Loucy (cell line): ENCODE results near the gene GAS7.

Experiments
- CTCF ChIP-seq: fragments of 200-600 bp; sonication (generic); conservative IDR thresholded peaks from 2 replicates; pipeline ENCODE4 v1.5.1; 2014; ENCODE audit warnings: mild to moderate bottlenecking, antibody characterized with exemption, low read length
- EZH2phosphoT487 ChIP-seq: fragments of 200-600 bp; IDR thresholded peaks from 2 replicates; pipeline ENCODE4 v1.6.1; 2018; ENCODE audit warnings: antibody characterized with exemption, mild to moderate bottlenecking, moderate library complexity, borderline replicate concordance

DNA sequence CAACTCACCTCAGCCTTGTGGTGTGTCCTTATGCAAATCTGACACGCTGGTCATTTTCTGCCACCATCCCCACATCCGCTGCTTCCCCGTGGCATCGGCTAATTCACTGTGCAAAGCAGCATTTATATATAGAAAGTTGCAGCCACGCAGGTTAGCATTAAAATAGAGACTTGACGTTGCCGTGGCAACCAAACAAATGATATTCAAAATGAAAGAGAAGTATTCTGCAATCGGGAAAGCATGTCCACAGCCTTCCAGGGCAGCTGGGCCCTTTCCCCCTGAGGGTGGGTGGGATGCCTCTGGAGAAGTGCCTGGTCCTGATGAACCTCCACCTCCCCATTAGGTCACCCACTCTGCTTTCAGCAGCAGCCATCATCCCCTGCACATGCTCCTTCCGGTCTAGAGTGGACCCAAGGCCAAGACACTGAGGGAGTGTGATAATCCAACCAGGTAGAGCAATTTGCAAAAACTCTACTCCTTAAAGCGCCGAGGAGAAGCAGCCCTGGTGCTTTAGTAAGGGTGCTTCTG, 138.7 kb downstream of the GAS7 start:
- TF ChIP-seq CTCF: no peak
- no peak for TF ChIP-seq EZH2phosphoT487
